ENCODE measurements around the gene CDC5L.
"Not testable (repeated sequence)": the region's sequence is repeated elsewhere in the genome, so short reads cannot be mapped to it uniquely, and the experiment has no call there.

Gene CDC5L

GRCh38 chr6:44442833-44443444 lies 55.4 kb downstream of the CDC5L start:
- Histone ChIP-seq H3K27ac (no peak overlapping the region), H3K36me3 (peaks cover 74% of the 10 kb centered on the region), H3K4me3 (ENCODE audit: low read depth, low read length) (no peak overlapping the region), H3K27me3 (ENCODE audit: insufficient read depth, low read depth, severe bottlenecking) (no peaks in the 10 kb centered on the region), H3K9me3 (ENCODE audit: severe bottlenecking) (peaks cover 3% of the 10 kb centered on the region)
- no peak for TF ChIP-seq CTCF (IDR thresholded peaks at IDR 0.05; ENCODE audit: low read depth, low read length)
- DNase-seq, result no peak

GRCh38 chr6:44444853-44445252 lies 57.3 kb downstream of the CDC5L start:
- H3K9me3 ChIP-seq (ENCODE audit: severe bottlenecking), result peaks cover 3% of the 10 kb centered on the region
- DNase-seq, result no peak
- H3K27ac ChIP-seq, result no peak overlapping the region
- H3K4me3 ChIP-seq (ENCODE audit: low read depth, low read length), result no peak overlapping the region
- TF ChIP-seq CTCF (IDR thresholded peaks at IDR 0.05; ENCODE audit: low read depth, low read length), result no peak
- H3K36me3 ChIP-seq, result peaks cover 69% of the 10 kb centered on the region
- H3K27me3 ChIP-seq (ENCODE audit: insufficient read depth, low read depth, severe bottlenecking), result no peaks in the 10 kb centered on the region

GRCh38 chr6:44446626-44447300 lies 59.3 kb downstream of the CDC5L start:
- no peak overlapping the region for H3K27ac ChIP-seq
- no peak for DNase-seq
- H3K9me3 ChIP-seq (ENCODE audit: severe bottlenecking), result peaks cover 3% of the 10 kb centered on the region
- no peak for TF ChIP-seq CTCF (IDR thresholded peaks at IDR 0.05; ENCODE audit: low read depth, low read length)
- peaks cover 62% of the 10 kb centered on the region for H3K36me3 ChIP-seq
- no peaks in the 10 kb centered on the region for H3K27me3 ChIP-seq (ENCODE audit: insufficient read depth, low read depth, severe bottlenecking)
- no peak overlapping the region for H3K4me3 ChIP-seq (ENCODE audit: low read depth, low read length)

- DNase-seq; H3K27me3 ChIP-seq (ENCODE audit: insufficient read depth, low read depth, severe bottlenecking); H3K4me3 ChIP-seq (ENCODE audit: low read depth, low read length); H3K9me3 ChIP-seq (ENCODE audit: severe bottlenecking); H3K27ac ChIP-seq: not testable (repeated sequence)
- peaks cover 60% of the 10 kb centered on the region for H3K36me3 ChIP-seq
Observed at GRCh38 chr6:44449181-44449580, 61.7 kb downstream of the CDC5L start.

GRCh38 chr6:44451803-44452695 lies 64.5 kb downstream of the CDC5L start:
- H3K4me3 ChIP-seq (ENCODE audit: low read depth, low read length), result no peak overlapping the region
- no peaks in the 10 kb centered on the region for H3K27me3 ChIP-seq (ENCODE audit: insufficient read depth, low read depth, severe bottlenecking)
- no peak for TF ChIP-seq CTCF (IDR thresholded peaks at IDR 0.05; ENCODE audit: low read depth, low read length)
- peaks cover 34% of the 10 kb centered on the region for H3K36me3 ChIP-seq
- no peak overlapping the region for H3K27ac ChIP-seq
- no peaks in the 10 kb centered on the region for H3K9me3 ChIP-seq (ENCODE audit: severe bottlenecking)
- no peak for DNase-seq

GRCh38 chr6:44452725-44453124 lies 65.2 kb downstream of the CDC5L start:
- Histone ChIP-seq H3K27ac (no peak overlapping the region), H3K36me3 (peaks cover 28% of the 10 kb centered on the region), H3K4me3 (ENCODE audit: low read depth, low read length) (no peak overlapping the region), H3K9me3 (ENCODE audit: severe bottlenecking) (no peaks in the 10 kb centered on the region), H3K27me3 (ENCODE audit: insufficient read depth, low read depth, severe bottlenecking) (no peaks in the 10 kb centered on the region)
- TF ChIP-seq CTCF (IDR thresholded peaks at IDR 0.05; ENCODE audit: low read depth, low read length), result no peak
- DNase-seq, result no peak
